Lung (tissue), 12 donors: ENCODE data around the gene HPCAL4. TPM values are rescaled to one million over a fixed set of nuclear protein-coding genes. Genes with fewer than 3 reads are reported as not detected.

ENCODE experiments used
- ATAC-seq: fragments of 200-7000 bp; cut with Tn5 transposase; one replicate; pipeline ENCODE4 v1.9.1; 2020; ENCODE audit warnings: moderate number of reproducible peaks; ENCODE audit not compliant: insufficient read depth, low FRiP score
- DNase-seq, 3 donors: peaks; one replicate each; pipeline ENCODE4 v3.0.0-alpha.2; 2013 to 2017
- H3K27ac ChIP-seq, 2 donors: one replicate each; pipeline ENCODE4 v1.5.1; 2013; ENCODE audit warnings: mild to moderate bottlenecking in 2 of 2, moderate library complexity in 2 of 2, control low read depth in 1 of 2, inconsistent platforms in 1 of 2, low read depth in 1 of 2, low read length in 1 of 2
- H3K27me3 ChIP-seq, 3 donors: one replicate each; pipeline ENCODE4 v1.5.1; 2013; ENCODE audit warnings: low read length in 2 of 3; ENCODE audit not compliant: control insufficient read depth in 3 of 3, insufficient read depth in 3 of 3
- H3K36me3 ChIP-seq, 4 donors: one replicate each; pipeline ENCODE4 v1.5.1; 2013; ENCODE audit warnings: low read length in 4 of 4, mild to moderate bottlenecking in 1 of 4, moderate library complexity in 1 of 4; ENCODE audit not compliant: control insufficient read depth in 4 of 4, insufficient read depth in 4 of 4
- H3K4me1 ChIP-seq, 5 donors: one replicate each; pipeline ENCODE4 v1.5.1; 2013; ENCODE audit warnings: low read length in 5 of 5, mild to moderate bottlenecking in 2 of 5, moderate library complexity in 1 of 5; ENCODE audit not compliant: control insufficient read depth in 5 of 5, insufficient read depth in 5 of 5
- H3K4me3 ChIP-seq: one replicate; pipeline ENCODE4 v1.5.1; 2013; ENCODE audit warnings: mild to moderate bottlenecking, control low read depth, moderate library complexity
- H3K9ac ChIP-seq, 2 donors: one replicate each; pipeline ENCODE4 v1.5.1; 2013; ENCODE audit warnings: low read length in 2 of 2, control low read depth in 1 of 2; ENCODE audit not compliant: insufficient read depth in 1 of 2
- H3K9me3 ChIP-seq, 4 donors: one replicate each; pipeline ENCODE4 v1.5.1; 2013; ENCODE audit warnings: low read length in 3 of 4, mild to moderate bottlenecking in 1 of 4, moderate library complexity in 1 of 4; ENCODE audit not compliant: control insufficient read depth in 4 of 4, insufficient read depth in 3 of 4
- WGBS, 2 donors: extraction: QIAGEN DNeasy Blood & Tissue Kit; methylation state at CpG; one replicate each; pipeline ENCODE4 v1.1.7; 2013; 5-methylcytosine and 5-hydroxymethylcytosine counted together
- polyA plus RNA-seq, 2 donors: library from polyadenylated mRNA; stranded (reverse); fragments of 200-250 nt; gene quantifications; one replicate each; pipeline ENCODE4 v1.2.1, GENCODE V29; 2013
- total RNA-seq, 2 donors: library from RNA; depleted of rRNA in 1 of 2; stranded (reverse); fragments of >200 nt in 1 of 2; gene quantifications; one replicate each; pipeline ENCODE4 v1.2.1, GENCODE V29; 2014 to 2021
- TF ChIP-seq, protein P1 (sequence below): IDR thresholded peaks from 2 replicates; pipeline ENCODE4 v1.5.1; 2012; ENCODE audit warnings: mild to moderate bottlenecking; ENCODE audit errors: control extremely low read depth, extremely low read depth
- donor health status: control.
- donor health status: control.
- donor health status: Bipolar disorder and iron deficiency.
- donor health status: healthy.
- donor health status: DM: yes; HTN: yes; CAD: no.

The HPCAL4 gene
- total and polyA plus RNA-seq, 4 donors: 0.08 to 0.43 (median 0.17) TPM

DNA sequence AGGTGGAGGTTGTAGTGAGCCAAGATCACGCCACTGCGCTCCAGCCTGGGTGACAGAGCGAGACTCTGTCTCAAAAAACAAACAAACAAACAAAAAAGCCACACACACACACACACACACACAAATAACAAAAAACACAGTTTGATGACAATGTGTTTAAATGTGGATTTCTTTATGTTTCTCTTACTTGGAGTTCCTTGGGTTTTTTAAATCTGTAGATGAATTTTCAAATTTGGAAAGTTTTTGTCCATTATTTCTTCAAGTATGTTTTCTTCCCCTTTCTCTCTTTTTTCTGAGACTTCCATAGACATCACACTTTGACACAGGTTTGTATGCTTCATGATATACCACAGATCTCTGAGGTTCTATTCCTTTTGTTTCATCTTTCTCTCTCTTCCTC, 35.4 kb upstream of the HPCAL4 start:
- TF ChIP-seq, protein P1, sequence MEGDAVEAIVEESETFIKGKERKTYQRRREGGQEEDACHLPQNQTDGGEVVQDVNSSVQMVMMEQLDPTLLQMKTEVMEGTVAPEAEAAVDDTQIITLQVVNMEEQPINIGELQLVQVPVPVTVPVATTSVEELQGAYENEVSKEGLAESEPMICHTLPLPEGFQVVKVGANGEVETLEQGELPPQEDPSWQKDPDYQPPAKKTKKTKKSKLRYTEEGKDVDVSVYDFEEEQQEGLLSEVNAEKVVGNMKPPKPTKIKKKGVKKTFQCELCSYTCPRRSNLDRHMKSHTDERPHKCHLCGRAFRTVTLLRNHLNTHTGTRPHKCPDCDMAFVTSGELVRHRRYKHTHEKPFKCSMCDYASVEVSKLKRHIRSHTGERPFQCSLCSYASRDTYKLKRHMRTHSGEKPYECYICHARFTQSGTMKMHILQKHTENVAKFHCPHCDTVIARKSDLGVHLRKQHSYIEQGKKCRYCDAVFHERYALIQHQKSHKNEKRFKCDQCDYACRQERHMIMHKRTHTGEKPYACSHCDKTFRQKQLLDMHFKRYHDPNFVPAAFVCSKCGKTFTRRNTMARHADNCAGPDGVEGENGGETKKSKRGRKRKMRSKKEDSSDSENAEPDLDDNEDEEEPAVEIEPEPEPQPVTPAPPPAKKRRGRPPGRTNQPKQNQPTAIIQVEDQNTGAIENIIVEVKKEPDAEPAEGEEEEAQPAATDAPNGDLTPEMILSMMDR: no peak
- H3K4me3 ChIP-seq: no peak overlapping the region
- no peaks in the 10 kb centered on the region for H3K9me3 ChIP-seq
- H3K9ac ChIP-seq: no peak overlapping the region
- 76 to 84% methylated on average over 3 of the region's 3 CpGs for WGBS, 2 donors
- no peak for ATAC-seq
- H3K36me3 ChIP-seq: no peaks in the 10 kb centered on the region
- no peaks in the 10 kb centered on the region for H3K4me1 ChIP-seq
- H3K27ac ChIP-seq: no peak overlapping the region
- H3K27me3 ChIP-seq: peaks cover 0 to 43% (median 39%) of the 10 kb centered on the region in 3 donors
- DNase-seq: no peak

DNA sequence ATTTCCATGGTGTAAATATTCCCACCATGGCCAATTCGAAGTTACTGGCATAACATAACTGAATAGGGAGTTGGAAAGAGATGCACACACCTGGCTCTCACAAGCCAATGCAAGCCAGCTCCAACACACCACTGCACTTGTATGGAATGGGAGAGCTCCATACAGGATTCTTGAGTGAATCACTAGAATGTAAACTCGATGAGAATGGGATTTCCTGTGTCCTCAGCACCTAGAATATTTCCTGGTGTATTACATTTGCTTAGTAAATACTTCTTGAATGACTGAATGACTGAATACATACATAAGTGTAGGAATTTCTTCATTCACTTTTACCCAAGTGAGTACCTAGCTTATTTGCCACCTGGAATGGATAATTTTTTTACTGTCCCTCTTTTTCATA, 31.3 kb upstream of the HPCAL4 start:
- Histone ChIP-seq H3K4me1 (no peaks in the 10 kb centered on the region), H3K36me3 (no peaks in the 10 kb centered on the region), H3K9me3 (no peaks in the 10 kb centered on the region), H3K9ac (no peak overlapping the region), H3K27ac (no peak overlapping the region), H3K4me3 (no peak overlapping the region), H3K27me3 (peaks cover 0 to 39% (median 38%) of the 10 kb centered on the region in 3 donors)
- ATAC-seq: no peak
- TF ChIP-seq, protein P1: no peak
- no peak for DNase-seq
- 17 to 20% methylated on average over 2 of the region's 2 CpGs for WGBS, 2 donors

DNA sequence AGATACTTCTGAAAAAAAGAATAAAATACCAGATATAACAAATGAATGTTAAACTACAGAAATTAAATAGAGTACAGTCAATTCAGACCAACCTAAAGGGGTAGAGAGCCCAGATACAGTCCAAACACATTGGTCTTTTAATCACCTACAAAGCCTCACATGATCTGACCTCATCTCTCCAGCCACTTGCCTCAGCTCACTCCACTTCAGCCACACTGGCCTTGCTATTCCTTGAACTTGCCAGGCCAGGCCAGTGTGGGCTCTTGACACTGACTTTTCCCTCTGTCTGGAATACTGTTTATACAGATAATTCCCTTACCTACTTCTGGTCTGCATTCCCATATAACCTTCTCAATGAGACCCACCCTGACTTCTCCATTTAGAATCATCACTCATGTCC, 30.4 kb upstream of the HPCAL4 start:
- Histone ChIP-seq H3K9ac (no peak overlapping the region), H3K27ac (no peak overlapping the region), H3K9me3 (no peaks in the 10 kb centered on the region), H3K36me3 (no peaks in the 10 kb centered on the region), H3K4me3 (no peak overlapping the region), H3K27me3 (peaks cover 0 to 37% (median 37%) of the 10 kb centered on the region in 3 donors), H3K4me1 (no peaks in the 10 kb centered on the region)
- DNase-seq (no peak), ATAC-seq (no peak)
- TF ChIP-seq, protein P1: no peak
